Gastrocnemius medialis (tissue), 4 donors: Measurements from ENCODE around the gene ARL15. TPM values are rescaled to one million over a fixed set of nuclear protein-coding genes. Genes with fewer than 3 reads are reported as not detected.

Experiments
- ATAC-seq, 2 donors: fragments of 150-250 bp; one replicate each; pipeline ENCODE4 v1.9.1; 2016
- DNase-seq, 2 donors: peaks; one replicate each; pipeline ENCODE4 v3.0.0-alpha.2; 2019
- H3K27ac ChIP-seq, 4 donors: fragments of 200-600 bp; sonication (generic); 1 replicate in 1 of 4; 2 replicates in 3 of 4; pipeline ENCODE4 v1.5.1; 2016 to 2018; ENCODE audit warnings: mild to moderate bottlenecking in 2 of 4, moderate library complexity in 1 of 4
- H3K27me3 ChIP-seq, 3 donors: fragments of 200-600 bp; sonication (generic) in 2 of 3; 1 replicate in 1 of 3; 2 replicates in 2 of 3; pipeline versions ENCODE4 v1.5.1 to v1.6.0; 2016 to 2019; ENCODE audit warnings: mild to moderate bottlenecking in 1 of 3, moderate library complexity in 1 of 3
- H3K36me3 ChIP-seq, 2 donors: fragments of 200-600 bp; sonication (generic) in 1 of 2; one replicate each; pipeline ENCODE4 v1.5.1; 2017 to 2018
- H3K4me1 ChIP-seq, 2 donors: fragments of 200-600 bp; sonication (generic) in 1 of 2; one replicate each; pipeline ENCODE4 v1.5.1; 2016 to 2017; ENCODE audit warnings: mild to moderate bottlenecking in 2 of 2
- H3K4me3 ChIP-seq, 4 donors: fragments of 200-600 bp; sonication (generic) in 3 of 4; 1 replicate in 1 of 4; 2 replicates in 3 of 4; pipeline ENCODE4 v1.5.1; 2016 to 2019; ENCODE audit warnings: mild to moderate bottlenecking in 2 of 4
- H3K9me3 ChIP-seq, 3 donors: fragments of 200-600 bp; sonication (generic) in 2 of 3; 1 replicate in 1 of 3; 2 replicates in 2 of 3; pipeline ENCODE4 v1.5.1; 2016 to 2019
- CTCF ChIP-seq, 5 experiments: fragments of 450-650 bp in 3 of 5; fragments of 200-600 bp in 2 of 5; sonication (generic) in 2 of 5; IDR thresholded peaks in 4 of 5; conservative IDR thresholded peaks in 1 of 5; 1 replicate in 4 of 5; 2 replicates in 1 of 5; pipeline ENCODE4 v1.5.1; 2016 to 2019; ENCODE audit warnings: antibody characterized with exemption in 5 of 5, mild to moderate bottlenecking in 3 of 5, moderate library complexity in 3 of 5
- POLR2A ChIP-seq, 2 donors: fragments of 450-650 bp; IDR thresholded peaks; one replicate each; pipeline ENCODE4 v1.6.1; 2017; ENCODE audit warnings: antibody characterized with exemption in 2 of 2, mild to moderate bottlenecking in 2 of 2, moderate library complexity in 2 of 2
- in situ Hi-C, 4 donors: fragments of 200-750 bp; cut with MboI; loops; one replicate each; pipeline versions ENCODE4 v1.15.0 to v1.8.0; 2017; ENCODE audit warnings: low sequenced_read_pairs in 4 of 4
- intact Hi-C: fragments of 100-400 bp; cut with DNase I; formaldehyde crosslinking; loops from one replicate; pipeline ENCODE4 v1.15.1; 2023; ENCODE audit warnings: low total_unique reads
- total RNA-seq, 4 donors: library from RNA; depleted of rRNA; stranded (reverse); fragments of >200 nt; gene quantifications; one replicate each; pipeline versions ENCODE4 v1.1.0 to v1.2.3, GENCODE V29; 2016

The ARL15 gene
- total RNA-seq, 4 donors from 2014 or later: 1.7 to 5.5 (median 3.2) TPM

GRCh38 chr5:53922508-53923498, 387.6 kb downstream of the ARL15 start:
- H3K27ac ChIP-seq: no peak overlapping the region
- intact Hi-C loops (no loop called here), in situ Hi-C loops (no loop called here)
- no peak for ATAC-seq
- no peak for TF ChIP-seq POLR2A (IDR thresholded peaks at IDR 0.05)
- no peak for TF ChIP-seq CTCF (IDR thresholded peaks at IDR 0.05 in 4 of 5, conservative IDR thresholded peaks at IDR 0.05 in 1 of 5)
- H3K27me3 ChIP-seq: no peaks in the 10 kb centered on the region
- no peak for DNase-seq
- no peak overlapping the region for H3K4me3 ChIP-seq
- no peaks in the 10 kb centered on the region for H3K9me3 ChIP-seq
- no peaks in the 10 kb centered on the region for H3K4me1 ChIP-seq
- no peaks in the 10 kb centered on the region for H3K36me3 ChIP-seq

DNA sequence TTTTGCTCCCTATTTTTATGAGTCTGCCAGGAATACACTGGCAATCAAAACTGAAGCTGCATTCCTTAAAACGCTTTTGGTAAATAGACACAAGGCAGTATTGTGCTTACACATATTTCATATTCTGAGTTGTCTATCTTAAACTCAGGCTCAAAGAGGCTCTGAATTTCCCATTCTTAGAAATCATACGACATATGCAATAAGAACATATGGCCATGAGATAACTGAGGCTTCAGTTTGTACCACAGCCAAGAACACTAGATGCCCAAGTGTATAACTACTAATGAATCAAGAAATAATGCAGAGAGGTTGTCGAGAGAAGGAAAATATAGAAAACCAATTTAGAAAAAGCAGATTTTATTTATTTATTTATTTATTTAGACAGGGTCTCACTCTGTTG, 392.5 kb downstream of the ARL15 start:
- Histone ChIP-seq H3K27me3 (no peaks in the 10 kb centered on the region), H3K27ac (no peak overlapping the region), H3K4me3 (no peak overlapping the region), H3K36me3 (no peaks in the 10 kb centered on the region), H3K9me3 (no peaks in the 10 kb centered on the region), H3K4me1 (no peaks in the 10 kb centered on the region)
- no peak for ATAC-seq
- TF ChIP-seq CTCF (IDR thresholded peaks at IDR 0.05 in 4 of 5, conservative IDR thresholded peaks at IDR 0.05 in 1 of 5) (no peak), POLR2A (IDR thresholded peaks at IDR 0.05) (no peak)
- intact Hi-C loops: no loop called here
- DNase-seq: no peak
- in situ Hi-C loops: no loop called here

DNA sequence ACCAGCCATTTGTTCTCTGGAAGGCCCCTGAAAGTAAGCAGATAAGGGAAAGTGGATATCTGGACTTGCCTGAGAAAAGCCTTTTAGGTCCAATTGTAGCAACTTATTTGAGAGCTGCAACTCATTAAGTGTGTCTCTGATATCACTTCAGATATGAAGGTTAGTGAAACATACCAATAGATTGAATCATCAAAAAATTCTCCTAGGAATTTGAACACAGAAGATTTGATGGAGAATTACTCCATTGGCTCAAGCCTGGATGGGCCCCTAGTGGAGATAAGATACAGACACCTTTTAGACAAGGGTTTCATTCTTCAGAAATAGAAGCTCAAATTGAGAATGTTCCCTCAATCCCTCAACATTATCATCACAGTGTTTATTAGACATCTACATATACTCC, 393.3 kb downstream of the ARL15 start:
- Histone ChIP-seq H3K4me3 (no peak overlapping the region), H3K27me3 (no peaks in the 10 kb centered on the region), H3K27ac (no peak overlapping the region), H3K4me1 (no peaks in the 10 kb centered on the region), H3K36me3 (no peaks in the 10 kb centered on the region), H3K9me3 (no peaks in the 10 kb centered on the region)
- DNase-seq (no peak), ATAC-seq (no peak)
- intact Hi-C loops (no loop called here), in situ Hi-C loops (no loop called here)
- no peak for TF ChIP-seq POLR2A (IDR thresholded peaks at IDR 0.05)
- TF ChIP-seq CTCF (IDR thresholded peaks at IDR 0.05 in 4 of 5, conservative IDR thresholded peaks at IDR 0.05 in 1 of 5): no peak

DNA sequence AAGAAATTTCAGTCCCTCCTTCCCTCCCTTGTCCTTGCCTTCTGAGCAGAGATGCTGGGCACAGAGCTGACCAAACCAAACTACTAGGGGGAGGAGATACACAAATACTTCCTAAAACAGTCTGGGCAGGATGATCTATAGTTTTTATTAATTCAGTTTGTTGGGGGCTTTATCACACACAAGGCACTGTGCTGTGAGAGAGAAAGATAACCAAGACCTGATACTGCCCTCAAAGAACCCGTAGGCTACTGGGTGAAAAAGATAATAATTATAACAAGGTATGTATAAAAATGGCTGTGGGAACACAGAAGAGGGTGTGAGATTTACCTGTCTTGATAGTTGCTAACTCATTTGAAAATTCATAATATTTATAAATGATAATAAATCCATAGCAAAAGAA, 395.3 kb downstream of the ARL15 start:
- Histone ChIP-seq H3K4me3 (no peak overlapping the region), H3K9me3 (no peaks in the 10 kb centered on the region), H3K4me1 (no peaks in the 10 kb centered on the region), H3K27ac (no peak overlapping the region), H3K27me3 (no peaks in the 10 kb centered on the region), H3K36me3 (no peaks in the 10 kb centered on the region)
- intact Hi-C loops: no loop called here
- TF ChIP-seq POLR2A (IDR thresholded peaks at IDR 0.05): no peak
- TF ChIP-seq CTCF (IDR thresholded peaks at IDR 0.05 in 4 of 5, conservative IDR thresholded peaks at IDR 0.05 in 1 of 5): no peak
- DNase-seq (no peak), ATAC-seq (no peak)
- in situ Hi-C loops: no loop called here
